GM10266 (cell line): ENCODE results near the gene ONECUT3.
A peak's percentile ranks its signal among the peaks of the same experiment; 100 is the strongest.

Experiments used
- DNase-seq: peaks from one replicate; pipeline ENCODE4 v3.0.0; 2012; ENCODE audit errors: extremely low spot score
- CTCF ChIP-seq: IDR thresholded peaks from 2 replicates; pipeline ENCODE4 v1.5.1; 2012; ENCODE audit warnings: mild to moderate bottlenecking, low read depth; ENCODE audit not compliant: control insufficient read depth, insufficient read depth; ENCODE audit errors: missing control alignments

The ONECUT3 gene

DNA sequence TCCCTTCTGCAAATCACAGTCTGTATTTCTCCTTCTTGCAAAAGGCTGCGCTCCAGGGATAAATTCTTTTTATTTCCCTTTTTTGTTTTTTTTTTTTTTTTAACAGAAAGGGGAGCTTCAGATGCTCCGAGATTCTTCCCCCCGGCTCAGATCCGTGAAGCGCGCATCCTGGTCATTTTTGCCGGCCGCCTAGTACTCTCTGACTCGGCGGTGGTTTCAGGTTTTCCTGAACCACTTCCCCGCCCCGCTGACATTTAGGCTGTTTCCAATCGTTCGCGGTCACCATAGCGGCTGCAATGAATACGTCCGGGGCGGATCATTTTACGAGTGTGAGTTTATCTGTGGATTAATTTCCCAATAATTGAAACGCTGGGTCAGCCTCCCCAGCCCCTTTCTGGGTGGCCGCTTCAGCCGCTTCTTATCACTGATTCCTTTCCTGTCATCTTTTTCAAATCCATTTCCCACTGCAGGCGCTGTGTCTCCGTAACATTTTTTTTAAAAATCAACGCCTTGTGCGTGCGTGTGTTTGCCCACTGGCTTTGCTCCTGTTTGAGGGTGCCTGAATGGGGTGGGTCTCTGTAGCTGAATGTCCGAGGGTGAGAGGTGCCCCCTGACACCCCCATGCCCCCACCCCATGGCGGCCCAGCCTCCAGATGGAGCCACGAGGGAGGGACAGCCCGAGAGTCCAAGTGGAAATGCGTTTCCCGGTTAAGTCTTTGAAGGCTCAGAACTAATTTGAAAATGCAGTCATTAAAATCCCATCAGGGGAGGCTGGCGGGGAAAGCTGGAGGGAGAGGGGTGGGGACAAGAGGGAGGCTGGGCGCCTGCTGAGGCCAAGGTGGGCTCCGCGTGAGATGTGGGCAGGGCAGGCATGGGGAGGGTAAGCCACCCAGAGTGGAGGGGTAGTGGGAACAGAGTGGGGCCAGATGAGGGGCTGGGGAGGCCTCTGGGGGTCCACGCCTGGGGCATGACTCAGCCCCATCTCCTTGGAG lies 10.6 kb downstream of the ONECUT3 start:
- no peak for DNase-seq
- no peak for TF ChIP-seq CTCF

DNA sequence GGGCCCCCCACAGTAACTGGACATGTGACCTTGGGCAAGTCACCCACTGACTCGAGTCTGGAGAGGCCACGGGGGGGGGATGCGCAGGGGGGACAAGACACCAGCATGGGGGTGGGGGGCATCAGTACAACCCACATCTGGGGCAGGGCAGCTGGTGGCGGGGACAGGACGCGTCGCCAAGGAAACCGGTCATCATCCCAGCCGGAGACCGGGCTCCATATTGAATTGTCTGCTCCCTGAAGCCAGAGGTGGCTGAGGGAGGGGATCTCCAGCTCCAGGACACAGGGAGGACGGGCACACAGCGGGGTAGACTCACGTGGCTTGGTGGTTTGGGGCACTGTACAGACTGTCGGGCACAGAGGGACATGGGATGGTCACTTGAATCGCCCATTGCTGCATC lies 11.4 kb downstream of the ONECUT3 start:
- TF ChIP-seq CTCF: no peak
- no peak for DNase-seq

GRCh38 chr19:1765232-1765903 lies 12.1 kb downstream of the ONECUT3 start:
- no peak for TF ChIP-seq CTCF
- DNase-seq: no peak

DNA sequence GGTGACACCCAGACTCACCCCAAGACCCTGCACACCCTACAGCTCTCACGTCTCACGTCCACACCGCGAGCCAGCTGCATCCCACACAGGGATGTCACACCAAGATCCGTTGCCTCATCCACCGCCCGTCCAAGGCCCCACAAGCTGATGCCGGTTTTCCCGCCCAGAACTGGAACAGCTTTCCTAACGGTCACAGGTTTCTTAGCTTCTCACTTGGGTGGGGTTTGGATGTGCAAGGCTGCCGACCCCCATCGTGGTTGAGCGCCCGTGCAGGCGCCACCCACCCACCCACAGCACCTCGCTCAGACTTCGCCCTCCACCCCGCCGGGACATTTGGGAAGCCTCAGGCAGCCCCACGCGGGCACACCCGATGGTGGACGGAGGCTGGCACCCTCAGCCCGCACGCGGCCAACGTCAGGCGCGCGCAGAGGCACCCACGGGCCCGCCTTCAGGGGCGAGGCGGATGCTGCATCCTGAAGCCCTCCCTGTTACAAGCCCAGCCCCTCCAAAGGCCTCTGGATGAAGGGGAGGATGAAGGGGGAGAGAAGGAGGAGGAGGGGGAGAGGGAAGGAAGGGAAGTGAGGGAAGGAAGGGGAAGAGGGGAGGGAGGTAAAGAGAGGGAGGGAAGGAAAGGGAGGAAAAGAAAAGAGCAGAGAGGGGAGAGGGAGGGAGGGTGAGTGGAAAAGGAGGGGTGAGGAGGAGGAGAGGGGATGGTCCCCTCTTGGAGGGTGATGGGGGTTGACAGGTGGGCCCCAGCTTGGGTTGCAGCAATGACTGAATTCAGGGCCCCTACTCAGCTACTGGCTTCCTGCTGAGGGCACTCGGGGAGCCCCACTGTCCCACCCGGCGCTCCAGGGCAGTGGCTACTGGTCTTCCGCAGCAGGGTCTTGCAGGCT lies 12.8 kb downstream of the ONECUT3 start:
- TF ChIP-seq CTCF: no peak
- DNase-seq: no peak

DNA sequence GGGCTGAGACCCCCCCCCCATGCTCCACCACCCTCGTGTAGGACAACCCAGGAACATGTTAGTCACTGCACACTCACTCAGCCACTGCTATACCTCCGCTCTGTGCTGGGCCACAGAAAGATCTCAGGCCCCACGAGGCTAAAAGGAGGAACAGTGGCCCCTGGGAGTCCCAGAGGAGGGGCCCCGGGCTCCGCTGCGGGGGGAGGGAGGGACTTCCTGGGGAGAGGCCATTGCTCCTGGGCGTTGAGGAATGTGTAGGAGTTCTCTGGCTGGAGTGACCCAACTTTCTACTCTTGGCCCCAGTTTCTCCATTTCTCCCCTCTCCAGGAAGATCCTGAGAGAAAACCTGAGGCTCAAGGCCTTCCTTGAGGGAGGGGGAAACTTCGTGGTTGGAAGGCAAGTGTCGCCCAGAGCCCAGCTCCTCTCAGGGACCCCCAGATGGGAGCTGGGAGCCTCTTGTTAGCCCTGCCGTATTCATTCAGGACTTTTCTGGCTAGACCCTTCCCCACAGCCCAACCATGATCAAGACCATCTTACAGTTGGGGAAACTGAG lies 13.6 kb downstream of the ONECUT3 start:
- TF ChIP-seq CTCF: no peak

DNA sequence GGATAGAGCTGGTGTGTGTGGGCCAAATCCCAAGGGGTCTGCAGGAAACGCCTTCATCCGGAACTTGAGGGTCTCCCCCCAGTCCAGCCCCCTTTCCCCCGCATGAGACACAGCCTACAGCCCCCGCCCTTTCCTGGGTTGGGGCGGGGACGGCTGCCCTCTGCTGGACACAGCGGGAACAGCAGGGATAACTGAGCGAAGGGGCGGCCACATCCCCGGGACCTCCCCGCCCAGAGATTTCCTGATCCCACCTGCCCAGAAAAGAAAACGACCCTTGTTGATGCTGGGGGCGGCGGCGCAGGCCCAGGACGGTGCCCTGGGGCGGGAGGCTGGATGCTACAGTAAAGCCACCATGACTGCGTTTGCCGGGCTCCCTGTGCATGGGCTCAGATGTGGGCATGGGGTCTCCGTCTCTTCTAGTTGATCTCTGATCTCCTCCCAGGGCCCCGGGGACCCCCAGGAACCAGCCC lies 14.2 kb downstream of the ONECUT3 start:
- peak; percentile 97 for TF ChIP-seq CTCF
- DNase-seq: peak; percentile 93

More for the DNA sequence above, 13.6 kb downstream of the ONECUT3 start:
- DNase-seq: no peak
